SU-DHL-6 (cell line): ENCODE measurements around the gene NKTR.

Experiments used
- H2AFZ ChIP-seq: fragments of 200-600 bp; sonication (generic); 2 replicates; pipeline ENCODE4 v1.6.1; 2014; ENCODE audit warnings: low read depth, mild to moderate bottlenecking, moderate library complexity, mixed read lengths, antibody characterized with exemption, low read length; ENCODE audit not compliant: severe bottlenecking
- H3F3A ChIP-seq: fragments of 200-600 bp; shearing (Covaris generic); 2 replicates; pipeline ENCODE4 v1.6.0; 2016; ENCODE audit warnings: antibody characterized with exemption, mild to moderate bottlenecking; ENCODE audit not compliant: insufficient read depth
- H3K27ac ChIP-seq: fragments of 200-600 bp; sonication (generic); 2 replicates; pipeline ENCODE4 v1.5.1; 2016; ENCODE audit warnings: low read depth, mild to moderate bottlenecking, low read length, moderate library complexity, mixed read lengths
- H3K27me3 ChIP-seq: fragments of 200-600 bp; sonication (generic), shearing (Covaris generic); 2 replicates; pipeline ENCODE4 v1.6.0; 2014; ENCODE audit warnings: mild to moderate bottlenecking, low read length
- H3K36me3 ChIP-seq: fragments of 200-600 bp; sonication (generic); 2 replicates; pipeline ENCODE4 v1.6.1; 2014; ENCODE audit warnings: mild to moderate bottlenecking, low read length, mixed read lengths
- H3K4me2 ChIP-seq: fragments of 300-600, 200-600 bp; shearing (Covaris generic), sonication (generic); 2 replicates; pipeline ENCODE4 v1.6.0; 2014; ENCODE audit warnings: low read length, low read depth, mild to moderate bottlenecking; ENCODE audit not compliant: poor library complexity, severe bottlenecking
- H3K4me3 ChIP-seq: fragments of 200-600 bp; sonication (generic); 2 replicates; pipeline ENCODE4 v1.5.1; 2014; ENCODE audit warnings: antibody characterized with exemption, low read length, mild to moderate bottlenecking, mixed read lengths; ENCODE audit not compliant: insufficient read depth, poor library complexity, severe bottlenecking
- H3K79me2 ChIP-seq: fragments of 200-600 bp; sonication (generic); 2 replicates; pipeline ENCODE4 v1.6.1; 2014; ENCODE audit warnings: mild to moderate bottlenecking, low read length, moderate library complexity; ENCODE audit not compliant: insufficient read depth
- H3K9ac ChIP-seq: fragments of 200-600 bp; sonication (generic); 2 replicates; pipeline ENCODE4 v1.7.0; 2014; ENCODE audit warnings: mild to moderate bottlenecking, low read length
- H3K9me2 ChIP-seq: fragments of 200-600 bp; sonication (generic); replicated peaks from 2 replicates; pipeline ENCODE4 v1.6.1; 2014; ENCODE audit warnings: low read length; ENCODE audit not compliant: insufficient read depth
- H3K9me3 ChIP-seq: fragments of 200-600 bp; sonication (generic); 2 replicates; pipeline ENCODE4 v1.6.1; 2014; ENCODE audit warnings: low read length, mixed read lengths; ENCODE audit not compliant: insufficient read depth
- H4K20me1 ChIP-seq: fragments of 200-600 bp; sonication (generic); 2 replicates; pipeline ENCODE4 v1.6.1; 2014; ENCODE audit warnings: low read depth, mild to moderate bottlenecking, antibody characterized with exemption, low read length, moderate library complexity, mixed read lengths
- EZH2phosphoT487 ChIP-seq: fragments of 200-600 bp; sonication (generic), shearing (Covaris generic); conservative IDR thresholded peaks from 2 replicates; pipeline ENCODE4 v1.6.1; 2018; ENCODE audit warnings: mild to moderate bottlenecking, antibody characterized with exemption, low read length, moderate library complexity, mixed read lengths
- TF ChIP-seq, protein P1 (sequence below): fragments of 200-600 bp; sonication (generic); IDR thresholded peaks from one replicate; pipeline ENCODE4 v1.5.1; 2017; ENCODE audit warnings: antibody characterized with exemption, mild to moderate bottlenecking, low read length, moderate library complexity; ENCODE audit not compliant: insufficient read depth, poor library complexity, severe bottlenecking

The NKTR gene

GRCh38 chr3:42639192-42639591, 38.7 kb downstream of the NKTR start:
- no peak overlapping the region for H3K27ac ChIP-seq
- H3K4me2 ChIP-seq = no peak overlapping the region
- H3K9me3 ChIP-seq = no peaks in the 10 kb centered on the region
- no peak overlapping the region for H3K4me3 ChIP-seq
- H3K79me2 ChIP-seq = no peaks in the 10 kb centered on the region
- H4K20me1 ChIP-seq = no peaks in the 10 kb centered on the region; the same call in 1 of the 2 replicates
- TF ChIP-seq EZH2phosphoT487 = no peak
- TF ChIP-seq, protein P1, sequence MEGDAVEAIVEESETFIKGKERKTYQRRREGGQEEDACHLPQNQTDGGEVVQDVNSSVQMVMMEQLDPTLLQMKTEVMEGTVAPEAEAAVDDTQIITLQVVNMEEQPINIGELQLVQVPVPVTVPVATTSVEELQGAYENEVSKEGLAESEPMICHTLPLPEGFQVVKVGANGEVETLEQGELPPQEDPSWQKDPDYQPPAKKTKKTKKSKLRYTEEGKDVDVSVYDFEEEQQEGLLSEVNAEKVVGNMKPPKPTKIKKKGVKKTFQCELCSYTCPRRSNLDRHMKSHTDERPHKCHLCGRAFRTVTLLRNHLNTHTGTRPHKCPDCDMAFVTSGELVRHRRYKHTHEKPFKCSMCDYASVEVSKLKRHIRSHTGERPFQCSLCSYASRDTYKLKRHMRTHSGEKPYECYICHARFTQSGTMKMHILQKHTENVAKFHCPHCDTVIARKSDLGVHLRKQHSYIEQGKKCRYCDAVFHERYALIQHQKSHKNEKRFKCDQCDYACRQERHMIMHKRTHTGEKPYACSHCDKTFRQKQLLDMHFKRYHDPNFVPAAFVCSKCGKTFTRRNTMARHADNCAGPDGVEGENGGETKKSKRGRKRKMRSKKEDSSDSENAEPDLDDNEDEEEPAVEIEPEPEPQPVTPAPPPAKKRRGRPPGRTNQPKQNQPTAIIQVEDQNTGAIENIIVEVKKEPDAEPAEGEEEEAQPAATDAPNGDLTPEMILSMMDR = no peak
- H2AFZ ChIP-seq = no peak overlapping the region
- H3K9ac ChIP-seq = no peak overlapping the region
- no peaks in the 10 kb centered on the region for H3K27me3 ChIP-seq
- H3K9me2 ChIP-seq = no peaks in the 10 kb centered on the region
- no peaks in the 10 kb centered on the region for H3F3A ChIP-seq
- H3K36me3 ChIP-seq = peaks cover 66% of the 10 kb centered on the region

- no peaks in the 10 kb centered on the region for H3K27me3 ChIP-seq
- H3K36me3 ChIP-seq = peaks cover 61% of the 10 kb centered on the region
- no peak overlapping the region for H3K4me3 ChIP-seq
- TF ChIP-seq, protein P1 = no peak
- TF ChIP-seq EZH2phosphoT487 = no peak
- no peaks in the 10 kb centered on the region for H4K20me1 ChIP-seq
- no peaks in the 10 kb centered on the region for H3F3A ChIP-seq
- H3K9me2 ChIP-seq = no peaks in the 10 kb centered on the region
- H3K9ac ChIP-seq = no peak overlapping the region
- no peaks in the 10 kb centered on the region for H3K9me3 ChIP-seq
- H3K4me2 ChIP-seq = no peak overlapping the region
- H2AFZ ChIP-seq = no peak overlapping the region
- H3K79me2 ChIP-seq = no peaks in the 10 kb centered on the region
- H3K27ac ChIP-seq = no peak overlapping the region
These were observed 39.6 kb downstream of the NKTR start for GRCh38 chr3:42640129-42640528.

GRCh38 chr3:42640771-42641370, 40.4 kb downstream of the NKTR start:
- no peaks in the 10 kb centered on the region for H3K9me2 ChIP-seq
- no peaks in the 10 kb centered on the region for H3K27me3 ChIP-seq
- H3K36me3 ChIP-seq = peaks cover 60% of the 10 kb centered on the region
- H3K79me2 ChIP-seq = no peaks in the 10 kb centered on the region
- no peak overlapping the region for H3K27ac ChIP-seq
- H3K9ac ChIP-seq = no peak overlapping the region
- no peaks in the 10 kb centered on the region for H4K20me1 ChIP-seq
- no peak overlapping the region for H3K4me2 ChIP-seq
- H3F3A ChIP-seq = no peaks in the 10 kb centered on the region
- TF ChIP-seq, protein P1 = no peak
- TF ChIP-seq EZH2phosphoT487 = no peak
- no peak overlapping the region for H3K4me3 ChIP-seq
- no peak overlapping the region for H2AFZ ChIP-seq
- H3K9me3 ChIP-seq = no peaks in the 10 kb centered on the region
